Kidney tubule cell (primary cell): Measurements from ENCODE around the gene ISOC2.
"Not testable (repeated sequence)": the region's sequence is repeated elsewhere in the genome, so short reads cannot be mapped to it uniquely, and the experiment has no call there.

Experiments used
- DNase-seq: peaks from one replicate; pipeline ENCODE4 v3.0.0-alpha.2; 2018; ENCODE audit warnings: low spot score

Gene ISOC2

GRCh38 chr19:55440411-55441105 lies 20.9 kb downstream of the ISOC2 start:
- DNase-seq = no peak

DNA sequence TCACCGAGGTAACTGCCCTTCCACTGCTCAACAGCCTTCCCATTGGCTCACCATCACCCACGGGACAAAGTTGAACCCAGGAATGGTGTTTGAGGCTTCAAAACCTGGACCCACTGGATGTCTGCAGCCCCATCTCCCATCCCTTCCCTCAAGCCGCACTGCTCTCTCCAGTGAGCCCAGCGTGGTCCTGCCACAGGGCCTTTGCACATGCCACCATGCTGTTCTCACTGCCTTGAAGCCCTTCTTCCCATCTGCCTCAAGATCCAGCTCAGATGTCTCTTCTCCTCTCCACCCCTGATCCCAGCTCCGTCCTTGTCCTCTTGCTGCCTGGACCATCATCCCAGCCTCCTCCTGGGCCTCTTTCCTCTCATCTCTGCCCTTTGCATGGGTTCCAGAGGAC lies 22.4 kb downstream of the ISOC2 start:
- no peak for DNase-seq

GRCh38 chr19:55437410-55437809 lies 24.0 kb downstream of the ISOC2 start:
- DNase-seq = peak; percentile 49

DNA sequence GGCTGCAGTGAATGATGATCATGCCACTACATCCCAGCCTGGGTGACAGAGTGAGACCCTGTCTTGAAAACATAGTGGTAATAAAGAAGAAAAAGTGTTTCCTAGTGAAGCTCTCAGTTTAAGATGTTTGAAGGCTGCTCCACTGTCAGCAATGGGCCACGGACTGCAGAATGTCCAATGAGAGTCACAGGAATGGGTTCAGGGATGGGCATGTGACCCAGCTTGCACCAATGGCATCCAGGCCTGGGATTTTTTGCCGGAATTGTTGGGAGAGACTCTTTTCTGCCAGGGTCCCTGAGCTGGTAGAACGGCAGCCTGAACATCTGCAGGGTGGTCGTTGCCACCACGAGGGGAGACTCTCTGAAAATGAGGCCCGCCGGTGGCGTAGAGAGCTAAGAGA lies 24.6 kb downstream of the ISOC2 start:
- DNase-seq = no peak

DNA sequence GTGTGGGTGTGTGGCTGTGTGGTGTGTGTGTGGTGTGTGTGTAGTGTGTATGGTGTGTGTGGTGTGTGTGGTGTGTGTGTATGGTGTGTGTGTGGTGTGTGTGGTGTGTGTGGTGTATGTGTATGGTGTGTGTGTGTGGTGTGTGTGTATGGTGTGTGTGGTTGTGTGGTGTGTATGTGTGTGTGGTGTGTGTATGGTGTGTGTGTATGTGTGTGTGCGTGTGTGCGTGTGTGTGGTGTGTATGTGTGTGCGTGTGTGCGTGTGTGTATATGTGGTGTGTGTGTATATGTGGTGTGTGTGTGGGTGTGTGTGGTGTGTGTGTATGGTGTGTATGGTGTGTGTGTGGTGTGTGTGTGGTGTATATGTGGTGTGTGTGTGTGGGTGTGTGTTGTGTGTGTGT lies 26.4 kb downstream of the ISOC2 start:
- DNase-seq = no peak

DNA sequence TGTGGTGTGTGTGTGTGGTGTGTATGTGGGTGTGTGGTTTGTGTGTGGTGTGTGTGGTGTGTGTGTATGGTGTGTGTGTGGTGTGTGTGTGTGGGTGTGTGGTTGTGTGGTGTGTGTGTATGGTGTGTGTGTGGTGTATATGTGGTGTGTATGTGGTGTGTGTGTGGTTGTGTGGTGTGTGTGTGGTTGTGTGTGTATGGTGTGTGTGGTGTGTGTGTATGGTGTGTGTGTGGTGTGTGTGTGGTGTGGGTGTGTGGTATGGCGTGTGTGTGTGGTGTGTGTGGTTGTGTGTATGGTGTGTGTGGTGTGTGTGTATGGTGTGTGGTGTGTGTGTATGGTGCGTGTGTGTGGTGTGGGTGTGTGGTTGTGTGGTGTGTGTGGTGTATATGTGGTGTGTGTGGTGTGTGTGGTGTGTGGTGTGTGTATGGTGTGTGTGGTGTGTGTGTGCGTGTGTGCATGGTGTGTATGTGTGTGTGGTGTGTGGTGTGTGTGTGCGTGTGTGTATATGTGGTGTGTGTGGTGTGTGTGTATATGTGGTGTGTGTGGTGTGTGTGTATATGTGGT lies 27.0 kb downstream of the ISOC2 start:
- no peak for DNase-seq

DNA sequence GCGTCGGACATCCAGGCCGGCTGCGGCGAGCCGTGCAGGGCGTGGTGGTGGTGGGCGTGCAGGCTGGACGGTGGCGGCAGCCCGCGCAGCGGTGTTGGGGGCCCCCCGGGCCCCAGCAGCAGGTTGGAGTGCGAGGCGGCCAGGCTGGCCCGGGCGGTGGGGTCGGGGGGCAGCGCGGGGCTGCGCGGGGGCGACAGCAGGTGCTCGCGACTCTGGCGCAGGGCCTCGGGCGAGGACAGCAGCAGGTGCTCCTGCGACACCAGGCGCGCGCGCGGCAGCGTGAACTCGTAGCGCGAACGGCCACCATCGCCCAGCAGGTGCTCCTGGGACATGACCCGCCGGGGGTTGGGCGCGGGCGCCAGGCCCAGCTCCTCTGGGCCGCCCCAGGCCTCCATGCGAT lies 28.1 kb downstream of the ISOC2 start:
- no peak for DNase-seq

GRCh38 chr19:55432241-55432959 lies 29.0 kb downstream of the ISOC2 start:
- peak; percentile 26 for DNase-seq

DNA sequence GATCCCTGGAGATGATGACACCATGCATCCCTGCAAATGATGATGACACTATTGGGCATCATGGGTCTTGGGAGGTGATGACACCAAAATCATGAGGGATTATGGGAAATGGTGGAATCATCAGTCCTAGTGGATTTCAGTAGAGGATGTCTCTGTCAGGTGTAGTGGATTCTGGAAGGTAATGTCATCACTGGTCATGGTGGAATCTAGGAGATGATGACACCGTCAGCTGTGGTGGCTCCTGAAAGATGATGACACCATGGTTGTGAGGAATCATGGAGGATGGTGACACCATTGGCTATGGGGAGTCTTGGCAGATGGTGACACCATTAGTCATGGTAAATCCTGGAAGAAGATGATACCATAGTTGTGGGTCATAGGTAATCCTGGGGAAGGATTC lies 30.3 kb downstream of the ISOC2 start:
- DNase-seq = no peak

DNA sequence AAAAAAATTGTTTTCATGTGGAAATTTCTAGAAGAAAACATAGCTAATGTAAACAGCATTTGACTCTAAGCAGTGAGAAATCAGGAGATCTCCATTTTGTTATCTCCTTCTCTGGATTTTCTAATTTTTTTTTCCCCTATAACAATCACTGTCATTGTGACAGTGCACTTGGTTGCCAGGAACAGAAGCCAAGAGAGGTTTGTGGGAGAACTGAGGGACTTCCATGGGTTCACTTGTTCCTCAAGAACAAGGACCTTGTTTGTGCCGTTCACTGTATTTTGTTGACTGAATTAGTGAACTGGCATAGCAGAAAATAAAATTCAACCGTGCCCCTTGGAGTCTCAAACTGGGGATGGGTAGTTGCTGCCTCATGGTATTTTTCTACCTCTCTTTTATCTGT lies 35.4 kb downstream of the ISOC2 start:
- DNase-seq = no peak

DNA sequence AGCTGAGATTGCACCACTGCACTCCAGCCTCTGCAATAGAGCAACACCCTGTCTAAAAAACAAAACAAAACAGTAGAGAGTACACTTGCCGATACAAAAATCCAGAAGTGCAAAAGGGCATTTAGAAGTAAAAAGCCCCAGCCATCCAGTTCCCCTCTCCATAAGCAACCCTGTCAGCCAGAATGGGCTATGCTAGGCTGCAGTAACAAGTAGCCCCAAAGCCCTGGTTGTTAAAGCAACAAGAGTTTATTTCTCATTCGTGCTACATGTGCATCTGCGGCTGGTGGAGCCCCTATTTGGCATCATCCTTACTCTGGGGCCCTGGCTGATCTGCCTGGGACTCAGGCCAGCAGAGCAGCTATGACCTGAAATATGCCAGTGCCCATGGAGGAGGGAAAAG lies 36.9 kb downstream of the ISOC2 start:
- DNase-seq = no peak

DNA sequence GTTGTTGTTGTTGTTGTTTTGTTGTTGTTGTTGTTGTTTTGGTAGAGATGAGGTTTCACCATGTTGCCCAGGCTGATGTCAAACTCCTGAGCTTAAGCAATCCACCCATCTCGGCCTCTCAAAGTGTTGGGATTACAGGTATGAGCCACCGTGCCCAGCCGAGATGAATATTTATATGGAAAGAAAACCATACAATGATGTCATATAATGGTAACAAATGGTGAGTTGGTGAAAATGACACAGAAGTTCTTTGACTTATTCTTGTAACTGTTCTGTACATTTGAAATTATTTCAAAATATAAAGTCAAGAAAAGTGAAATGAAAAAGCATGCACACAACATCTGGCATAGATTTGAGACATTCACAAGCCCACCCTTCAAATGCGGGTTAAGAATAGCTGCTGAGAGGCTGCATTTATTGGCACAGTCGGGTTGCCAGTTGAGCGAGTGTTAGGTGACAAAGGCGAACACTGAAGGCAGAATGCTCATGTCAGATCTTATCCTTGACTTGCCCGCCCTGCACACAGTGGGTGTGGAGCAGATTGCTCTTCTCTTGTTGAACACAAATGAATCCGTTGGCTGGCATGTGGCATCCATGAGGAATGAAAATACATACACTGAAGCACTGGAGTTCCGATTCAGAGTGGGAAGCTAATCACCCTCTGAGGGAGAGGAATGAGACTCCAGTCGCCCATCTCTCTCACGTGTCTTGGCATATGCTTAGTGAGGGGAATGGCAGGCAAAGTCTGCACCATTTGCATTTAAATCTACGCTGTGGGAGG lies 38.0 kb downstream of the ISOC2 start:
- DNase-seq = no peak

DNA sequence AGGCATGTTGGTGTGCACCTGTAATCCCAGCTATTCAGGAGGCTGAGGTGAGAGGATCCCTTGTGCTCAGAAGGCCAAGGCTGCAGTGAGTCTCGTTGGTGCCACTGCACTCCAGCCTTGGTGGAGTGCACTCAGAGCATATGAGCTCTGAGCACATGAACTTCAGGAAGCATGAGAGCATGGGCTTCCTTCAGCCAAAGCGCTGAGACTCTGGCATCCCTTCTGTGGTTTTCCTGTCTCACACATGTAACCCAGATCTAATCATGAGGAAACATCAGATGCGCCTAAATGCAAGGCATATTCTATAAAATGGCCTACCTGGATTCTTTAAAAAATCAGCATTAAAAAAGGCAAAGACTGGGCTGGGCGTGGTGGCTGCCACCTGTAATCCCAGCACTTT lies 40.2 kb downstream of the ISOC2 start:
- not testable (repeated sequence) for DNase-seq

DNA sequence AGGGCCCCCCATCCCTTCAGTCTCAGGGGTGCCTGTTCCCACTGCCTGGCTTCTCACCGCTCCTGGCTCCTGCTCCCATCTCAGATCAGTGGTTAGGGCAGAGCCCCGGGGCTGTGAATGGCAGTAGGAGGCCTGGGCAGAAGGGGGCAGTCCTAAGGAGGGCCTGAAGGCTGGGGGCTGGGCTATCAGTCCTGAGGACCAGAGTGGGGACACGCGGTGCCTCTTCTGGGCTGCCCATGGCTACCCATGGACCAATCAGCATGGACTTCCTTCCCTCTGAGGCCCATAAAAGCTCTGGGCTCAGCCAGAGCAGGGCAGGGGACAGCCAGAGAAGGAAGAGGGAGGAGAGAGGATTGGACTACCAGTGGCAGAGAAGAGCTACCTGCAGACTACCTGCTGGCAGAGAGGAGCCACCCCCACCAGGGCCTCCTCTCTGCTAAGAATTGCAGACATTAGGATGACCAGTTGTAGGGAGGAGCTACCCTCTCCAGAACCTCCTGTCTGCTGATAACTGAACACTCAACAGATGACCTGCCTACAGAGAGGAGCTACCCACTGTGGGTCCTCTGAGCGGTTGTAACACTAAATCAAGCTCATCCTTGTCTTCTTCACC lies 41.7 kb downstream of the ISOC2 start:
- no peak for DNase-seq

- no peak for DNase-seq
Observed at GRCh38 chr19:55419103-55419502, 42.3 kb downstream of the ISOC2 start.

GRCh38 chr19:55418185-55418584 lies 43.3 kb downstream of the ISOC2 start:
- peak; percentile 83 for DNase-seq

- no peak for DNase-seq
Observed at GRCh38 chr19:55410168-55410567, 51.3 kb downstream of the ISOC2 start.

DNA sequence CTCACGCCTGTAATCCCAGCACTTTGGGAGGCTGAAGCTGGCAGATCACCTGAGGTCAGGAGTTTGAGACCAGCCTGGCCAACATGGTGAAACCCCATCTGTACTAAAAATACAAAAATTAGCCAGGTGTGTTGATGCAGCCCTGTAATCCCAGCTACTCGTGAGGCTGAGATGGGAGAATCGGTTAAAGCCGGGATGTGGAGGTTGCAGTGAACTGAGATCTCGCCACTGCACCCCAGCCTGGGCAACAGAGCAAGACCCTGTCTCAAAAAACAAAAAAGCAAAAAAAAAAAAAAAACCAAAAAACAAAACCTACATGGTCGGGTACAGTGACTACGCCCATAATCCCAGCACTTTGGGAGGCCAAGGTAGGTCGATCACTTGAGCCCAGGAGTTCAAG lies 52.3 kb downstream of the ISOC2 start:
- DNase-seq = not testable (repeated sequence)

DNA sequence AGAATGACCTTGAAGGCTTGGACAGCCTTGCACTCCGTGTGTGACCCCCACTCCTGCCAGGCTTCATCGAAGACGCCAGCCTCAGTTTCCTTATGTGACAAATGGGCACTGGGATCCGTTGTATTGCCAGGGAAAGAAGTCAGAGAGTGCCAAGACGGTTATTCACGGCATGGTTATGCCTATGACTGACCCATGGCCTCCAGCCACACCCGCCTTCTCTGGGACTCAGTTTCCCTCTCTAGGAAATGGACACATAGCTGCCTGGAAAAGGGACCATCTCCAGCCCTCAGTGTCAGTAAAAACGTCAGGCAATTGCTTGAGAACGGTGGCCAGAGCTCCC lies 52.9 kb downstream of the ISOC2 start:
- DNase-seq = no peak

- peak; percentile 99 for DNase-seq
Observed at GRCh38 chr19:55407800-55408532, 53.5 kb downstream of the ISOC2 start.

- not testable (repeated sequence) for DNase-seq
Observed at GRCh38 chr19:55407550-55407799, 54.0 kb downstream of the ISOC2 start, which contains the start of gene UBE2S. UBE2S (minus strand) TSS chr19:55407788; CDS start chr19:55407589, 199 bp downstream.
